ENCODE results near the gene CCDC188.

DNA sequence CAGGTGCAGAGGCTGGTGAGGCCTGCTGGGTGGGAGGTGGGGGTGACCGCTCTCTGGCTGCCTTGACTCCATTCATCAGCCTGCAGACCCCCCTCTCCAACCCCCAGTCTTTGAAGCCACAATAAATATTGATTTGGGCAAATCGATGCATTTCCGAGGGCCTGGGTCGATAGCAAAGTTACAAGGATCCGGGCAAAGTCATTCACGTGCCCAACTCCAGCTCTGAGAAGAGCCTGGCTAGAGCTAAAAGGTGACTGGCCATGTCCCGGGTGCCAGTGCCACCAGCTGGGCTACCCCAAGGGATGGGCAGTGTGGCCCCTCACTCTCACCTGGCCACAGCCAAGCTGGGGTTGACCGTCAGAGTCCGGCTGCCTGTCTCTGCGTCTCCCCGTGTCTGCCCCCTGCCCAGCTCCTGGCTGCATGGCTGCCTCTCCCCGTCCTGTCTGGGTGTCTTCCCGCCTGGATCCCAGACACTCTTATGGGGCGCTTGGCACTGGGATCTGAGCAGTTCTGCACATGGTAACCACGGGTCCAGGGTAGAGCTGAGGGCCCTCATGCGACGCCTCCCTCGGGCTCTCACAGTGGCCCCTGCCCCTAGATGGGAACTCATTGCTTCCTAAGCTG, 46.7 kb upstream of the CCDC188 start:
- TF ChIP-seq, protein P1, sequence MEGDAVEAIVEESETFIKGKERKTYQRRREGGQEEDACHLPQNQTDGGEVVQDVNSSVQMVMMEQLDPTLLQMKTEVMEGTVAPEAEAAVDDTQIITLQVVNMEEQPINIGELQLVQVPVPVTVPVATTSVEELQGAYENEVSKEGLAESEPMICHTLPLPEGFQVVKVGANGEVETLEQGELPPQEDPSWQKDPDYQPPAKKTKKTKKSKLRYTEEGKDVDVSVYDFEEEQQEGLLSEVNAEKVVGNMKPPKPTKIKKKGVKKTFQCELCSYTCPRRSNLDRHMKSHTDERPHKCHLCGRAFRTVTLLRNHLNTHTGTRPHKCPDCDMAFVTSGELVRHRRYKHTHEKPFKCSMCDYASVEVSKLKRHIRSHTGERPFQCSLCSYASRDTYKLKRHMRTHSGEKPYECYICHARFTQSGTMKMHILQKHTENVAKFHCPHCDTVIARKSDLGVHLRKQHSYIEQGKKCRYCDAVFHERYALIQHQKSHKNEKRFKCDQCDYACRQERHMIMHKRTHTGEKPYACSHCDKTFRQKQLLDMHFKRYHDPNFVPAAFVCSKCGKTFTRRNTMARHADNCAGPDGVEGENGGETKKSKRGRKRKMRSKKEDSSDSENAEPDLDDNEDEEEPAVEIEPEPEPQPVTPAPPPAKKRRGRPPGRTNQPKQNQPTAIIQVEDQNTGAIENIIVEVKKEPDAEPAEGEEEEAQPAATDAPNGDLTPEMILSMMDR (conservative IDR thresholded peaks at IDR 0.05 in 1 of 2, IDR thresholded peaks at IDR 0.05 in 1 of 2; ENCODE audit: low read depth in 1 of 2, low read length in 2 of 2), result no peak
- TF ChIP-seq EZH2 (IDR thresholded peaks at IDR 0.05; ENCODE audit: low read length, missing control alignments), result no peak

All from fibroblast of lung (primary cell).